ENCODE measurements around the gene POLR3G. TPM values are rescaled to one million over a fixed set of nuclear protein-coding genes. Genes with fewer than 3 reads are reported as not detected.
A peak's percentile ranks its signal among the peaks of the same experiment; 100 is the strongest.

Gene POLR3G
- total and polyA plus RNA-seq, 2 donors: 1.1 to 4.0 TPM

DNA sequence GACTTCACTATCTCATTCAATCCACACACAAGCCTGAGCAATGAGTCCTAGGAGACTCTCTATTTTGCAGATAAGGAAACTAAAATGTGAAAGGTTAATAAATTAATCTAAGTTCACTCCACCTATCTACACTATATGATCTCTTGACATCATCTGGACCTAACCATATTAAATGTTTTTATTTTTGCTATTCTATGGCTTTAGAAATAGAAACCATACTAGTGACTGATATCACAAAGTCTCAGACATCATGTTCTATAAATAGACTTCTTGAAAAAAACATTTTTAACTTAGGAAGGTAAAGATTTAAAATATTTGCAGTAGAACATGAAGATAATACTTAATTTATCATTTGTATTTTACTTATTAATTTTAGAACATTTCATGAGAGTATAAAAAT, 74.6 kb downstream of the POLR3G start:
- DNase-seq (ENCODE audit: extremely low spot score): no peak
- H3K36me3 ChIP-seq (ENCODE audit: insufficient read depth): no peaks in the 10 kb centered on the region
- no peaks in the 10 kb centered on the region for H3K4me1 ChIP-seq (ENCODE audit: insufficient read depth)
- H3K4me3 ChIP-seq (ENCODE audit: low read depth, low read length): no peak overlapping the region
- H3K27ac ChIP-seq (ENCODE audit: low read depth): no peak overlapping the region

DNA sequence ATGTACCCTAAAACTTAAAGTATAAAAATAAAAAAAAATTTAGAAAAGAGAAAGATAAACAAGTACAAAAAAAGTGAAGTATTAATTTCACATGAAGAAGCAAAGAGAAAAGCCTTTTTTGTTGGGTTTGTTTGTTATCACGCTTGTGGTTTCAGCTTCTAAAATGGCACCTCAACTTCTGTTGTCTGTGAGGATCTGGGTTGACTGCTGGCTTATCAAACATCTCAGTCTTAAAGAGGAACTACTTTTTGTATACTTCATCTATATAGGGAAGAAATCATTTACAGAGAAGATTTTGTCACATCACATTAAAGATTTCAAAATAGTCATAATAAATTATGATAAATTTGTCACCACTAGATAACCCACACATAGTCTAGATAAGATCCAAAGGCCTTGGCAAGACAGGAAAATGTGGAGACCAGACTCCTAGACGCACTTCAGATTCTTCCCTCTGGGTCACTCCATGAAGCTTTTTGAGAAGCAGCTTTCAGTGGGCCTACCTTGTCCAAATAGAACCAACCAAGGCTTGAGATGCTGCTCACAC, 75.1 kb downstream of the POLR3G start:
- H3K36me3 ChIP-seq (ENCODE audit: insufficient read depth): no peaks in the 10 kb centered on the region
- no peak overlapping the region for H3K4me3 ChIP-seq (ENCODE audit: low read depth, low read length)
- WGBS: 50% methylated on average over 2 of the region's 2 CpGs
- no peak overlapping the region for H3K27ac ChIP-seq (ENCODE audit: low read depth)
- no peaks in the 10 kb centered on the region for H3K4me1 ChIP-seq (ENCODE audit: insufficient read depth)
- no peak for DNase-seq (ENCODE audit: extremely low spot score)

DNA sequence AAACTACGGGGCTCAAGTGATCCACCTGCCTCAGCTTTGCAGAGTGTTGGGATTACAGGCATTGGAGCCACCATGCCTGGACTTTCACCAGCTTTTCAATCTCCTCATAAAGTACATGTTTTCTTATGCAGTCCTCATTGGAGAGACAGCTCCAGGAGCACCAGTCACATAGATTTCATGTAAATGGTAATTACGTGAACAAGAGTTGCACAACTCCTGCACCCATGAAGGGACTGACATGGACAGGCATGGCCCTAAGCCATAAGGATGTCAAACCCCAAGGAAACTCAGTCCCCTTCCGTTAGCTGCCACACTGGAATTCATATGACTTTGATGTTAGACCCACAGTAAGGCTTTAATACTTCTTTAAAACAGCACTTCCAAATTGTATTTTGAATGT, 76.3 kb downstream of the POLR3G start:
- Histone ChIP-seq H3K27ac (ENCODE audit: low read depth) (no peak overlapping the region), H3K36me3 (ENCODE audit: insufficient read depth) (no peaks in the 10 kb centered on the region), H3K4me3 (ENCODE audit: low read depth, low read length) (no peak overlapping the region), H3K4me1 (ENCODE audit: insufficient read depth) (no peaks in the 10 kb centered on the region)
- no peak for DNase-seq (ENCODE audit: extremely low spot score)
- 81% methylated on average over 3 of the region's 3 CpGs for WGBS

DNA sequence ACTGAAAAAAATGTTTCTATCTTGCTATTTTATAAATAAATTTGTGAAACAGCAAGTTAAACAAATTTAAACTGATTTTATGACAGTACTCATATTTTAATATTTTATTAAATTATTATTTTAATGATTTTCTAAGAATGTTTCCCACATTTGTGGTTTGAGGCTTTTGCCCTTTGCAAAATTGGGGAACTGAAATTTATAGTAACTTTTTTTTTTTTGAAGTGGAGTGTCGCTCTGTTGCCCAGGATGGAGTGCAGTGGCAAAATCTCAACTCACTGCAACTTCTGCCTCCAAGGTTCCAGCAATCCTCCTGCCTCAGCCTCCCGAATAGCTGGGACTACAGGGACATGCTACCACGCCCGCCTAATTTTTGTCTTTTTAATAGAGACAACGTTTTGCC, 76.7 kb downstream of the POLR3G start:
- Histone ChIP-seq H3K4me3 (ENCODE audit: low read depth, low read length) (no peak overlapping the region), H3K4me1 (ENCODE audit: insufficient read depth) (no peaks in the 10 kb centered on the region), H3K27ac (ENCODE audit: low read depth) (no peak overlapping the region), H3K36me3 (ENCODE audit: insufficient read depth) (no peaks in the 10 kb centered on the region)
- 88% methylated on average over 5 of the region's 5 CpGs for WGBS
- no peak for DNase-seq (ENCODE audit: extremely low spot score)

DNA sequence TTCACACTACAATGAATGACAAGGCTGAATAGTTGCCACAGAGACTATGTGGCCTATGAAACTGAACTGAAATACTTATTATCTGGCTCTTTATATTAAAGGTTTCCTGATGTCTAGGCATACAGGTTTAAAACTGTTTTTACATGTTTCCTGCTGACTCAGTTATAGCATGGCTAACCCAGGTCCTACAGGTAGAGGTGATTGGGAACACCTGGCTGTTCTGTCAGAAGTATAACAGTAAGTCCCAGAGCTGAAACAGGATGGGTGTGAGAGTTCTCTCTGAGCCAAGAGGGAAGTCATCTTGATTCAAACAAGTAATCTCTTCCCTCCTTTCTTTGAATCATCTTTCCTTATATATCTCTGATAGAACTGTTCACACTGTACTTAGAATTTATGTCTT, 79.0 kb downstream of the POLR3G start:
- DNase-seq (ENCODE audit: extremely low spot score): no peak
- Histone ChIP-seq H3K27ac (ENCODE audit: low read depth) (no peak overlapping the region), H3K4me3 (ENCODE audit: low read depth, low read length) (no peak overlapping the region), H3K36me3 (ENCODE audit: insufficient read depth) (no peaks in the 10 kb centered on the region), H3K4me1 (ENCODE audit: insufficient read depth) (no peaks in the 10 kb centered on the region)

DNA sequence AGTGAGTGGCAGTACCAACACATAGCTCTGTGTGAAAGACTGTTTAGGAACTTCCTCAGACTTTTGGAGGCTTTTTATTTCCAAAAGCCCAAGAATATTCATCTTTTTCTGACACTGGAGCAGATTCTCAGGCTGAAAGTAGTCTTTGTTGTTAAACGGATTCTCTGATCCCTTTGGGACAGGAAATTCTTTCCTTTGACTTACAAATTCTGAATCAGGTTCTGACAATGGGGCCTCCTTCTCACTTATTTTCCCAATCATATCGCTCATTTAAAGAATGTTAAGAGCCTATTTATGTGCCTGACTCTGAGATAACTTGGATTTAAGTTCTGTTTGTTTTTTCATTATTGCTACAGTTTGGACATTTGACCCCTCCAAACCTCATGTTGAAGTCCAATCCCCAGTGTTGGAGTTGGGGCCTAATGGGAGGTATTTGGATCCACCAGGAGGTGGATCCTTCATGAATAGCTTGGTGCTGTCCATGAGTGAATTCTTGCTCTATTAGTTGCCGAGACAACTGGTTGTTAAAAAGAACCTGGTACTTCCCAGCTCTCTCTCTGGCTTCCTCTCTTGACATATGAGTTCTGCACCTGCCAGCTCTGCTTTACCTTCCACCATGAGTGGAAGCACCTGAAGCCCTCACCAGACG, 79.8 kb downstream of the POLR3G start:
- Histone ChIP-seq H3K4me1 (ENCODE audit: insufficient read depth) (no peaks in the 10 kb centered on the region), H3K27ac (ENCODE audit: low read depth) (no peak overlapping the region), H3K36me3 (ENCODE audit: insufficient read depth) (no peaks in the 10 kb centered on the region), H3K4me3 (ENCODE audit: low read depth, low read length) (no peak overlapping the region)
- WGBS: 58% methylated on average over 4 of the region's 4 CpGs
- no peak for DNase-seq (ENCODE audit: extremely low spot score)

DNA sequence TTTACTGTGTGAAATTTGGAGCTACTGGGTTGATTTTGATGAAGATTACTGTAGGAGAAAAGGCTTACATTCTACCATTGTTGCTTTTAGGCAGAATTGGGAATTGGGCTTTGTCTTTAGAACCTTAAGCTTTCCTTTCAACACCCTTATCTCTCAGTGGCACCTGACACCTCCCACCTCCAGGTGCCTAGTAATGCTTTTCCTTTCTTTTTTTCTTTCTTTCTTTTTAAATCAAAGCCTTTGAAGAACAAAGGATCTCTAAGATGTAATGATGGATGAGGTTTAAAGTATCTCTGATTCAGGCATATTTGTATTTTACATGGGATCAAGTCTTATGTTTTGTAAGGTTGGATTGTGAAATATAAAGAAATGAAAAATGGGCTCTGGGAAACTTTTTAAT, 81.0 kb downstream of the POLR3G start:
- Histone ChIP-seq H3K4me3 (ENCODE audit: low read depth, low read length) (no peak overlapping the region), H3K36me3 (ENCODE audit: insufficient read depth) (no peaks in the 10 kb centered on the region), H3K27ac (ENCODE audit: low read depth) (no peak overlapping the region), H3K4me1 (ENCODE audit: insufficient read depth) (no peaks in the 10 kb centered on the region)
- DNase-seq (ENCODE audit: extremely low spot score): no peak

DNA sequence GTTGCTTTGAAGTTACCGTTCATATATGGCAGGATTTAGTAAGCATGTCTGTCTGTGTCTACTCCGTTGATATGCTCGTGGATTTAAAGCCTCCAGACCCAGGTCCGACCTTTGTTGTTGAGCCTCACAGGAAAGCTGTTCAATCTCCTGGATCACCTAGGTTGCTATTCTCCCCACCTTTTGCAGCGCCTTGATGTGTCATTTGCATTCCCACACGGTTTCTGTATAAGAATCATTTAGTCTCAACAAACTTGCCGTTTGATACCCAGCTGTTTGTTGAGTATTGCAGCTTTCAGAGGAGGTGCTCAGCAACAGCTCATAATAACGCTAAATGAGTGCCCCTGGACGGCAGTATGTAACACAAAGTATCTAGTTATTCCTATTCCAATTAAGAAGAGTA, 82.7 kb downstream of the POLR3G start:
- H3K4me3 ChIP-seq (ENCODE audit: low read depth, low read length): no peak overlapping the region
- no peaks in the 10 kb centered on the region for H3K4me1 ChIP-seq (ENCODE audit: insufficient read depth)
- no peak for DNase-seq (ENCODE audit: extremely low spot score)
- H3K36me3 ChIP-seq (ENCODE audit: insufficient read depth): no peaks in the 10 kb centered on the region
- 7% methylated on average over 9 of the region's 9 CpGs for WGBS
- H3K27ac ChIP-seq (ENCODE audit: low read depth): no peak overlapping the region

DNA sequence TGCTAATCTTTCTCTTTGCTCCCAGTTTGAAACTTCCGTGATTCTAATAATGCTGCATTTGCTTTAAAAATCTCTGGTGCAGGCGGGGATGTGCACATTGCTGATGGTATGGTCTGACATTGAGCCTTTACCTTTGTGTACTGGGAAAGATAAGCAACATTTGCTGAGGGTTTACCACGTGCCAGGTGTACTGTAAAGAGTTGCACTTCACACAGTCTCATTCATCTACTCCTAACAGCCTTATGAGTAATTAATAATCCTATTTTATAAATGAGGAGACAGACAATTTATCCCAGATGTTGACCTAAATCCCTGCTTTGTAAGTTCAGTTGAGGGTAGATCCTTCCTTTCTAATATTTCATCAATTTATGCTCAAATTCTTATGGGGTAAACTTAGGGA, 83.2 kb downstream of the POLR3G start:
- Histone ChIP-seq H3K4me3 (ENCODE audit: low read depth, low read length) (no peak overlapping the region), H3K36me3 (ENCODE audit: insufficient read depth) (no peaks in the 10 kb centered on the region), H3K4me1 (ENCODE audit: insufficient read depth) (no peaks in the 10 kb centered on the region), H3K27ac (ENCODE audit: low read depth) (no peak overlapping the region)
- 4% methylated on average over 3 of the region's 3 CpGs for WGBS
- DNase-seq (ENCODE audit: extremely low spot score): no peak

DNA sequence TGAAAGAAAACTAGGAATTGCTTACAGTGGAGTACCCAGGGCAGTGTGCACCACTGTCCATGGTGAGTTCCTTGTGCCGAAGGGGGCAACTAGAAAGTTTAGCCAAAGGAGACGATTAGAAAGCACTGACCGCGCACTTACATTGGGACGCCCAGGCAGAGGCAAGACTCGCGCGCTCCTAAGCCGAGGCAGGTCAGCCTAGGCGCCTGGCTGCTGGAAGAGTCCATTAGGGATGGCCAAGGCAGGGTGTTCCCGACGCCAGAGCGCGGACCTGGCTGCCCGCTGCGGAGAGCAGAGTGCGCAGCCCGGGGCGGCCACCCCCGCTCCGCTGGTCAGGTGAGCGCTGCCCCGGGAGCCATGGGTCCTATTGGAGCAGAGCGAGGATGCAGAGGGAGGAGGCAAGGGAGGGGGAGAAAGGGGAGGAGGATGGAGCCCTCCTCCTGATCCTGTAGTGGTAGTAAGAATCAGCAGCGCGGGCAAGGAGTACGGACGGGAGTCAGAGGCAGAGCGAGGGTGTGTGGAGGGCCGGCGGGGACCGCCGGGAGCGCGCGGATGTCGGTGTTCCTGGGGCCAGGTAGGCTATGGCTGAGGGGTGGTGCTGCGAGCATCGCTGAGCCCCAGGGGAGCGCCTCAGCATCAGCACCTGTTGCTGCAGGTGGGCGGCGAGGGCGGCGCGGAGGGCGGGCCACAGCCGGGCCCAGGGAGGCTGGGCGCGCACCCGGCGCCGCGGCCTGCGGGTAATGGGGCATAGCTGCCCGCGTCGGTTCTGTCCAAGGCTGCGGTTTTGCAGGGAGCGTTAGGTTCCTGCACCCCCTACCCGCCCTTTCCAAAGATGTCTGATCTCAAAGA, 83.9 kb downstream of the POLR3G start, which contains the start of gene ADGRV1:
ADGRV1 (plus strand) TSS at position 454 of the 849 bp plus-strand sequence; CDS start at position 553, 99 bp downstream.
- Histone ChIP-seq H3K27ac (ENCODE audit: low read depth) (no peak within 1 kb of the TSS), H3K4me1 (ENCODE audit: insufficient read depth) (no peaks in the 10 kb centered on the region), H3K4me3 (ENCODE audit: low read depth, low read length) (peak within 1 kb of the TSS; percentile 25), H3K36me3 (ENCODE audit: insufficient read depth) (no peaks in the 10 kb centered on the region)
- peak; percentile 57 for DNase-seq (ENCODE audit: extremely low spot score)
- under 1% methylated on average over 60 of the region's 60 CpGs for WGBS

DNA sequence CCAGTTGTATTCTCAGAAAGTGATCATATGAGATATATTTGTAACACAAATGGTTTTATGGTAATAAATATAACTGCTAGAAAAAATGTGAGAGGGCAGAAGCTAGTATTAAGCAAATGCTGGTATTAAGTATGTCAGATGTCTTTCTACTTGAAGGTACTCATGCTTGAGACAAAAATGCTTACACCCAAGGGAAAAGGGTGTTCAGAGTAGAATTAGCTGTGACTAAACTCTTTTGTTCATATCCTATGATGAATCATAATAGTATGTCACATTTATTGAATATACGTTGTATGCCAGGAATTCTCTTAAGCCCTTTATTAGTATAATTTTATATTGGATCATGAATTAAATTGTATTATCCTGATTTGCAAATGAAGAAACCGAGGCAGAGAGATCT, 86.1 kb downstream of the POLR3G start:
- Histone ChIP-seq H3K4me3 (ENCODE audit: low read depth, low read length) (no peak overlapping the region), H3K4me1 (ENCODE audit: insufficient read depth) (no peaks in the 10 kb centered on the region), H3K27ac (ENCODE audit: low read depth) (no peak overlapping the region), H3K36me3 (ENCODE audit: insufficient read depth) (no peaks in the 10 kb centered on the region)
- WGBS: 64% methylated on average over 2 of the region's 2 CpGs
- no peak for DNase-seq (ENCODE audit: extremely low spot score)

DNA sequence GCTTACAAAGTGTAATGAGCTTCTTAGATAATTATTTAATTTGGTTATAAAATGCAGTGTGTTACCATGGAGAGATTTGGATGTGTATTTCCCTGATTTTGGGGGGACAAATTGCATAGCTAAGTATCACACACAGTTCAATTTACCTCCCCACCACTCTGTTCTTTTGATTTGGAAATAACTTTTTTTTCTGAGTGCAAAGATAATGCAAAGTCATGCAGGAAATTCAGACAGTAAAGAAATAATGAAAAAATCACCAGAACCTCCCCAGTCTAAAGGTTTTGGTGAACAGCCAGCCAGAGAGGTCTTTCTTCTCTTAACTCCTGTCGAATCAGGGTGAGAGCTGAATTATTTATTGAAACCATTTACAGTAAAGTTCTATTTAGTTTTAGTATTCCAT, 87.1 kb downstream of the POLR3G start:
- Histone ChIP-seq H3K4me3 (ENCODE audit: low read depth, low read length) (no peak overlapping the region), H3K36me3 (ENCODE audit: insufficient read depth) (no peaks in the 10 kb centered on the region), H3K4me1 (ENCODE audit: insufficient read depth) (no peaks in the 10 kb centered on the region), H3K27ac (ENCODE audit: low read depth) (no peak overlapping the region)
- WGBS: 40% methylated on average over 1 of the region's 1 CpG
- DNase-seq (ENCODE audit: extremely low spot score): no peak

DNA sequence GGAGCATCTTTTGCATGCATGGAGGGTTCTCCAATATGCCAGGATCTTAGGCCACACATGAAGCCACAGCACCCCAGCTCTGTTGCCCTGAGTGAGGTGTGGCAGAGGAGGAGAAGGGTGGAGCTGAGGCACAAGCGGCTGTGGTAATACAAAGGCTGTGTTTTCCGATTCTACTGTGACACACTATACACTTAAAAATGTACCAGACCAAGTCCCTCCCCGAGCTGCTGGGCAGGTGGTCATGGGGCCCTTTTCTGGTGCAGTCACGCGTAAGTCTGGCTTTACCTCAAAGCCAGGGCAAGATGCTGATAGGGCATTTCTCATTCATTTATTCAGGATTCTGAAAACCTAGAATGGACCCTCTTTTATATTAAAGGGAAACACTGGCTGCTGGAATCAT, 87.7 kb downstream of the POLR3G start:
- 58% methylated on average over 5 of the region's 5 CpGs for WGBS
- Histone ChIP-seq H3K36me3 (ENCODE audit: insufficient read depth) (no peaks in the 10 kb centered on the region), H3K4me1 (ENCODE audit: insufficient read depth) (no peaks in the 10 kb centered on the region), H3K27ac (ENCODE audit: low read depth) (no peak overlapping the region), H3K4me3 (ENCODE audit: low read depth, low read length) (no peak overlapping the region)
- no peak for DNase-seq (ENCODE audit: extremely low spot score)

DNA sequence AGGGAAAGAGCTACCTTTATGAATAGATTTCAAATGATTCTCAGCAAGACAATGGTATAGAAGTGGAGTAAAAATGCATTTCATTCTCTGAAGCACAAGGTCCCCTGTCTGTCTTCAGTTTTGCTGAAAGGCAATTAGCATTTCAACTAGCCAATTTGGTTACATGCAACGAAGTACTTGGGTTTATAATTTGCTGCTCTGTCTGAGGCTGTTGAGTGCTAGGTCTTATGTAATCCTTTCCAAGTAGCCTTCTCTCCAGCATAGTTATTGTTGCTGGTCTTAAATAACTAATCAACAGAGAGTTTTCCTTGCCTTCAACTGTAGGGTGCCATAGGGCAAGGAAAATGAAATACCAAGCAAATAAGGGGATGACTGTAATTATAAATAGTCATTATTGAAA, 88.4 kb downstream of the POLR3G start:
- no peak for DNase-seq (ENCODE audit: extremely low spot score)
- no peak overlapping the region for H3K4me3 ChIP-seq (ENCODE audit: low read depth, low read length)
- H3K27ac ChIP-seq (ENCODE audit: low read depth): no peak overlapping the region
- 28% methylated on average over 1 of the region's 1 CpG for WGBS
- no peaks in the 10 kb centered on the region for H3K36me3 ChIP-seq (ENCODE audit: insufficient read depth)
- H3K4me1 ChIP-seq (ENCODE audit: insufficient read depth): no peaks in the 10 kb centered on the region

All from urinary bladder (tissue), 4 donors.